H1 (cell line): ENCODE data around the gene C14orf93. TPM values are rescaled to one million over a fixed set of nuclear protein-coding genes. Genes with fewer than 3 reads are reported as not detected.

Experiments
- CTCF ChIA-PET: fragments of 300-600 bp; sonication (Branson Sonifier 250); formaldehyde crosslinking; loops from one replicate; lab custom pipeline; 2021; ENCODE audit not compliant: partially characterized antibody; lab: Charles Lee
- POLR2A ChIA-PET: fragments of 300-600 bp; sonication (Branson Sonifier 250); formaldehyde crosslinking; loops from one replicate; lab custom pipeline; 2021; ENCODE audit warnings: inconsistent platforms; ENCODE audit not compliant: partially characterized antibody; lab: Charles Lee
- DNase-seq, 2 experiments: peaks; one replicate each; pipeline versions ENCODE4 v3.0.0 to v3.0.0-alpha.2; 2010 to 2022; ENCODE audit warnings: low spot score in 2 of 2, low read depth in 1 of 2, mixed read lengths in 1 of 2
- FAIRE-seq: peaks from 2 replicates; lab custom pipeline; 2011; peaks lifted over from hg19 to GRCh38; lab: Jason Lieb, UNC
- H2AFZ ChIP-seq: 2 replicates; pipeline ENCODE4 v1.8.1; 2012; ENCODE audit warnings: low read length, inconsistent platforms
- H2AK5ac ChIP-seq: 2 replicates; pipeline ENCODE4 v1.6.1; 2013; ENCODE audit warnings: low read depth, low read length
- H2BK120ac ChIP-seq: replicated peaks from 2 replicates; pipeline ENCODE3; 2013; ENCODE audit warnings: low read depth, low read length, inconsistent platforms
- H2BK12ac ChIP-seq: 2 replicates; pipeline ENCODE4 v1.6.1; 2013; ENCODE audit warnings: low read depth, low read length
- H2BK15ac ChIP-seq: 2 replicates; pipeline ENCODE4 v1.6.1; 2013; ENCODE audit warnings: low read length
- H2BK20ac ChIP-seq: 2 replicates; pipeline ENCODE4 v1.6.1; 2013; ENCODE audit warnings: low read length
- H2BK5ac ChIP-seq: 2 replicates; pipeline ENCODE4 v1.6.1; 2013; ENCODE audit warnings: low read depth, low read length
- H3K14ac ChIP-seq: 2 replicates; pipeline ENCODE4 v1.6.1; 2013; ENCODE audit warnings: inconsistent platforms; ENCODE audit not compliant: insufficient read length
- H3K18ac ChIP-seq: 2 replicates; pipeline ENCODE4 v1.6.1; 2013; ENCODE audit warnings: low read length; ENCODE audit errors: extremely low read depth
- H3K23ac ChIP-seq: 2 replicates; pipeline ENCODE4 v1.6.1; 2013; ENCODE audit warnings: inconsistent platforms; ENCODE audit not compliant: insufficient read length
- H3K23me2 ChIP-seq: 2 replicates; pipeline ENCODE4 v1.6.1; 2013; ENCODE audit warnings: low read depth, low read length
- H3K27ac ChIP-seq: 2 replicates; pipeline ENCODE4 v1.6.1; 2011; ENCODE audit warnings: low read depth, low read length, inconsistent platforms
- H3K27me3 ChIP-seq, 4 experiments: replicated peaks in 1 of 4; 1 replicate in 1 of 4; 2 replicates in 3 of 4; pipeline versions ENCODE4 v1.6.1 to v1.8.1; 2011 to 2013; ENCODE audit warnings: low read length in 3 of 4, mild to moderate bottlenecking in 3 of 4, inconsistent platforms in 2 of 4, mixed read lengths in 2 of 4, moderate library complexity in 1 of 4; ENCODE audit not compliant: control insufficient read depth in 3 of 4, insufficient read depth in 3 of 4; ENCODE audit errors: extremely low read depth in 1 of 4
- H3K36me3 ChIP-seq, 4 experiments: 2 replicates each; pipeline versions ENCODE4 v1.6.1 to v1.8.1; 2011 to 2013; ENCODE audit warnings: mild to moderate bottlenecking in 4 of 4, low read length in 3 of 4, moderate library complexity in 2 of 4, control low read depth in 1 of 4, inconsistent platforms in 1 of 4; ENCODE audit not compliant: insufficient read depth in 4 of 4, control insufficient read depth in 2 of 4
- H3K4ac ChIP-seq: replicated peaks from 2 replicates; pipeline ENCODE3; 2013; ENCODE audit warnings: low read length, low read depth, mixed read lengths, inconsistent platforms; ENCODE audit not compliant: insufficient read length
- H3K4me1 ChIP-seq, 4 experiments: replicated peaks in 1 of 4; 1 replicate in 1 of 4; 2 replicates in 3 of 4; pipeline versions ENCODE4 v1.6.1 to v1.8.1; 2011 to 2013; ENCODE audit warnings: low read length in 3 of 4, inconsistent platforms in 2 of 4, mixed read lengths in 1 of 4; ENCODE audit not compliant: insufficient read depth in 4 of 4, control insufficient read depth in 3 of 4
- H3K4me2 ChIP-seq, 2 experiments: 2 replicates each; pipeline versions ENCODE4 v1.6.1 to v1.8.1; 2011 to 2013; ENCODE audit warnings: low read depth in 2 of 2, low read length in 2 of 2, control low read depth in 1 of 2, inconsistent platforms in 1 of 2, mild to moderate bottlenecking in 1 of 2; ENCODE audit not compliant: insufficient read depth in 1 of 2
- H3K4me3 ChIP-seq, 4 experiments: fragments of 200-600, 300-600 bp in 1 of 4; sonication (generic), shearing (Covaris generic), sonication (Bioruptor Twin) in 1 of 4; 2 replicates each; pipeline versions ENCODE4 v1.5.1 to v1.8.1; 2011 to 2016; ENCODE audit warnings: low read length in 4 of 4, low read depth in 3 of 4, control low read depth in 2 of 4, inconsistent platforms in 2 of 4, mild to moderate bottlenecking in 2 of 4, mixed read lengths in 1 of 4, moderate library complexity in 1 of 4; ENCODE audit not compliant: insufficient read depth in 2 of 4; ENCODE audit errors: extremely low read depth in 1 of 4
- H3K56ac ChIP-seq: replicated peaks from 2 replicates; pipeline ENCODE3; 2013; ENCODE audit warnings: low read depth, mild to moderate bottlenecking, mixed read lengths, low read length, inconsistent platforms; ENCODE audit not compliant: insufficient read length
- H3K79me1 ChIP-seq: 2 replicates; pipeline ENCODE4 v1.6.1; 2013; ENCODE audit warnings: low read depth, low read length, control low read depth
- H3K79me2 ChIP-seq, 2 experiments: 2 replicates each; pipeline versions ENCODE4 v1.6.1 to v1.8.1; 2012 to 2013; ENCODE audit warnings: low read length in 2 of 2, mild to moderate bottlenecking in 2 of 2, inconsistent platforms in 1 of 2; ENCODE audit not compliant: insufficient read depth in 2 of 2, control insufficient read depth in 1 of 2
- H3K9ac ChIP-seq, 4 experiments: replicated peaks in 1 of 4; 1 replicate in 1 of 4; 2 replicates in 3 of 4; pipeline versions ENCODE4 v1.6.1 to v1.8.1; 2011 to 2013; ENCODE audit warnings: low read depth in 3 of 4, low read length in 3 of 4, control low read depth in 2 of 4, mild to moderate bottlenecking in 2 of 4, moderate library complexity in 2 of 4, inconsistent platforms in 1 of 4; ENCODE audit errors: extremely low read depth in 1 of 4
- H3K9me3 ChIP-seq, 2 experiments: 2 replicates each; pipeline versions ENCODE4 v1.6.1 to v1.8.1; 2012 to 2013; ENCODE audit warnings: mild to moderate bottlenecking in 2 of 2, moderate library complexity in 2 of 2, control low read depth in 1 of 2, inconsistent platforms in 1 of 2, low read depth in 1 of 2, low read length in 1 of 2, mixed read lengths in 1 of 2; ENCODE audit not compliant: insufficient read depth in 2 of 2
- H4K20me1 ChIP-seq, 2 experiments: replicated peaks in 1 of 2; 2 replicates each; pipeline versions ENCODE3 to v1.8.1; 2011 to 2013; ENCODE audit warnings: inconsistent platforms in 2 of 2, low read length in 2 of 2, mild to moderate bottlenecking in 1 of 2; ENCODE audit not compliant: insufficient read depth in 2 of 2, control insufficient read depth in 1 of 2
- H4K5ac ChIP-seq: 2 replicates; pipeline ENCODE4 v1.6.1; 2013; ENCODE audit warnings: low read length, low read depth, mixed read lengths, inconsistent platforms; ENCODE audit not compliant: insufficient read length
- H4K8ac ChIP-seq: 2 replicates; pipeline ENCODE4 v1.8.0; 2013; ENCODE audit warnings: mild to moderate bottlenecking, moderate library complexity, low read length, inconsistent platforms; ENCODE audit not compliant: insufficient read depth; ENCODE audit errors: extremely low read depth
- H4K91ac ChIP-seq: replicated peaks from 2 replicates; pipeline ENCODE3; 2013; ENCODE audit warnings: low read length, mixed read lengths, inconsistent platforms; ENCODE audit not compliant: insufficient read length
- CHD2 ChIP-seq: IDR thresholded peaks from 2 replicates; pipeline ENCODE4 v1.6.1; 2012; ENCODE audit warnings: low read length, improper control_type of control experiment
- KDM1A ChIP-seq: fragments of 200-600, 300-600 bp; sonication (generic); IDR thresholded peaks from 2 replicates; pipeline ENCODE4 v1.7.1; 2016; ENCODE audit warnings: mild to moderate bottlenecking, low read length, borderline replicate concordance
- MAFK ChIP-seq: IDR thresholded peaks from 2 replicates; pipeline ENCODE4 v1.6.1; 2012; ENCODE audit warnings: low read depth, mild to moderate bottlenecking, improper control_type of control experiment, low read length
- RXRA ChIP-seq: IDR thresholded peaks from 2 replicates; pipeline ENCODE4 v1.6.1; 2011; ENCODE audit warnings: low read depth, mild to moderate bottlenecking, low read length, moderate library complexity; ENCODE audit not compliant: insufficient read depth
- TEAD4 ChIP-seq: IDR thresholded peaks from 2 replicates; pipeline ENCODE4 v1.6.1; 2012; ENCODE audit warnings: low read depth, low read length, inconsistent platforms, mixed read lengths
- ZNF274 ChIP-seq: IDR thresholded peaks from 2 replicates; pipeline ENCODE4 v1.7.0; 2012; ENCODE audit warnings: low read length, borderline replicate concordance; ENCODE audit errors: extremely low read depth
- WGBS, 2 experiments: shearing (Covaris generic) in 1 of 2; methylation state at CpG; one replicate each; pipeline versions ENCODE4 v1.1.6 to v1.1.7; 2013 to 2015; ENCODE audit warnings: low lambda C conversion rate in 2 of 2, mixed read lengths in 2 of 2, inconsistent platforms in 1 of 2, low coverage in 1 of 2, missing lambda C conversion rate in 1 of 2; ENCODE audit not compliant: insufficient replicate concordance in 2 of 2, insufficient coverage in 1 of 2, insufficient read length in 1 of 2; ENCODE audit errors: extremely low coverage in 1 of 2, missing lambda C conversion rate in 1 of 2; 5-methylcytosine and 5-hydroxymethylcytosine counted together
- polyA plus RNA-seq, 7 experiments: library from polyadenylated mRNA; depleted of rRNA in 3 of 7; stranded (reverse) in 5 of 7; unstranded in 2 of 7; fragments of >200 nt in 5 of 7; fragments of 200-250 nt in 2 of 7; gene quantifications; 1 replicate in 5 of 7; 2 replicates in 1 of 7; 4 replicates in 1 of 7; pipeline versions ENCODE4 v1.2.1 to v1.2.3, GENCODE V29; 2011 to 2013; ENCODE audit warnings: missing spikeins in 2 of 7, mixed read lengths in 2 of 7
- total RNA-seq: library from RNA; stranded (reverse); fragmentation: NEBNext Ultra II Directional; extraction: Animal tissue kit (Norgen Biotek cat#: 25700); gene quantifications from 2 replicates; pipeline ENCODE4 v1.2.1, GENCODE V29; 2021
- TF ChIP-seq, protein P1 (sequence below), 3 experiments: IDR thresholded peaks; 1 replicate in 2 of 3; 2 replicates in 1 of 3; pipeline versions ENCODE4 v1.5.1 to v1.6.1; 2011; ENCODE audit warnings: low read length in 3 of 3, mild to moderate bottlenecking in 3 of 3, inconsistent platforms in 2 of 3, low read depth in 1 of 3, moderate library complexity in 1 of 3; ENCODE audit not compliant: insufficient read depth in 1 of 3; ENCODE audit errors: control extremely low read depth in 1 of 3

The C14orf93 gene
- total and polyA plus RNA-seq, 2 of the 8 experiments (the other 6 are each of a cell fraction or from before 2014, with no cell fraction given), result 7.8 to 8.2 TPM

DNA sequence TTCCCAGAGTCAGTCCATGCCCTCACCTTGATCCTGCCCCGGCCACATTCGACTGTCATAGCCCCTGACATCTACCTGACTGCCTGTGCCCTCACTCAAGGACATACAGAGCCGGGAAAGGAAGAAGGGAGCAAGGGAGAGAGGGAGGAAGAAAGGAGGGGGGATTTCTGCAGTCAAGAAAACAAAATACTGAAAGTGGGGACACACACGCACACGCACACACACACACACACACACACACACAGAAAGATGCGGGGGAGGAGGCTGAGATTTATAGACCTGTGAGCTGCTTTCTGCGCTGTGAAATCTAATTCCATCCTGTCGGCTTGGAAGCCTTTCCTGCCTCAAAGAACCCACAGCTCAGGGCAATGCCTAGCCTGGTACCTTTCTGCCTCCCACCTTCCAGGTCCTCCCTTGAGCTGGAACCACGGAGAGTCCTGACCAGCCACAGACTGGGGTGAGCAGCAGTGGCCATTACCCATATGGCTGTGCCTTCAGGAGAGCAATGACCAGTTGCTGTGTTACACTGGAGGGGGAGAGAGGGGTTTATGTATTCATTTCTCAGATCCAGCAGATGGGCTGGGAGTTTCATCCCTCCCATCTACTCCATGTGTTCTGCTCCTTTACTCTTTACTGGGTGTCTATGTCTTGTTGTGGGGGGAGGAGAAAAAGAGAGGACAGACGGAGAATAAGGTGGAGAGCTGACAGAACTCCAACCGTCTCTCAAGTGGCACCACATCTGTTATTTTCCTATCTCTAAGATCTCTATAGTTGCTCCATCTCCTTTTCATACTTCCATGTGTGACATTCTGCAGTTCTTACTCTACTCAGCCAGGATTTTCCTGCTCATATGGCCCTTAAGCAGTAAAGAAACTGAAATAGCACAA is 12.9 kb downstream of the C14orf93 start:
- no peaks in the 10 kb centered on the region; the same call in 1 of the 2 replicates for H3K23me2 ChIP-seq
- H4K8ac ChIP-seq, result no peak overlapping the region
- H4K91ac ChIP-seq, result no peak overlapping the region
- H4K5ac ChIP-seq, result no peak overlapping the region
- H3K36me3 ChIP-seq, result no peaks in the 10 kb centered on the region
- no peak overlapping the region for H2BK20ac ChIP-seq
- FAIRE-seq, result no peak
- CTCF ChIA-PET, result interaction anchor here (0.6 to 23.0 kb wide), 16 partner anchors 11 to 122 kb away, joined by 3 to 785 read pairs (median 9); partner anchors contain the start of genes AJUBA, CDH24, CEBPE and HAUS4
- H2AFZ ChIP-seq, result no peak overlapping the region
- no peak overlapping the region for H3K9ac ChIP-seq
- TF ChIP-seq KDM1A (no peak), RXRA (no peak), ZNF274 (no peak), CHD2 (no peak), TEAD4 (no peak), MAFK (no peak)
- TF ChIP-seq, protein P1, sequence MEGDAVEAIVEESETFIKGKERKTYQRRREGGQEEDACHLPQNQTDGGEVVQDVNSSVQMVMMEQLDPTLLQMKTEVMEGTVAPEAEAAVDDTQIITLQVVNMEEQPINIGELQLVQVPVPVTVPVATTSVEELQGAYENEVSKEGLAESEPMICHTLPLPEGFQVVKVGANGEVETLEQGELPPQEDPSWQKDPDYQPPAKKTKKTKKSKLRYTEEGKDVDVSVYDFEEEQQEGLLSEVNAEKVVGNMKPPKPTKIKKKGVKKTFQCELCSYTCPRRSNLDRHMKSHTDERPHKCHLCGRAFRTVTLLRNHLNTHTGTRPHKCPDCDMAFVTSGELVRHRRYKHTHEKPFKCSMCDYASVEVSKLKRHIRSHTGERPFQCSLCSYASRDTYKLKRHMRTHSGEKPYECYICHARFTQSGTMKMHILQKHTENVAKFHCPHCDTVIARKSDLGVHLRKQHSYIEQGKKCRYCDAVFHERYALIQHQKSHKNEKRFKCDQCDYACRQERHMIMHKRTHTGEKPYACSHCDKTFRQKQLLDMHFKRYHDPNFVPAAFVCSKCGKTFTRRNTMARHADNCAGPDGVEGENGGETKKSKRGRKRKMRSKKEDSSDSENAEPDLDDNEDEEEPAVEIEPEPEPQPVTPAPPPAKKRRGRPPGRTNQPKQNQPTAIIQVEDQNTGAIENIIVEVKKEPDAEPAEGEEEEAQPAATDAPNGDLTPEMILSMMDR (IDR thresholded peaks at IDR 0.05; ENCODE audit: control extremely low read depth in 1 of 3, insufficient read depth in 1 of 3, low read depth in 1 of 3, low read length in 3 of 3), result no peak
- POLR2A ChIA-PET, result interaction anchor here (1.0 to 12.2 kb wide), 6 partner anchors 11 to 63 kb away, joined by 3 to 133 read pairs (median 22); partner anchors contain the start of genes AJUBA, CDH24 and PSMB5
- H3K18ac ChIP-seq, result no peak overlapping the region
- H3K4me2 ChIP-seq, result no peak overlapping the region
- H2BK15ac ChIP-seq, result no peak overlapping the region
- no peak overlapping the region for H2BK120ac ChIP-seq
- no peak overlapping the region for H3K14ac ChIP-seq
- peaks cover 0 to 5% (median 2%) of the 10 kb centered on the region in 4 experiments; a peak in 2 of 7 replicates for H3K4me1 ChIP-seq
- H3K4ac ChIP-seq, result no peak overlapping the region
- H2BK5ac ChIP-seq, result no peak overlapping the region
- no peaks in the 10 kb centered on the region for H4K20me1 ChIP-seq
- no peaks in the 10 kb centered on the region; the same call in 1 of the 2 replicates for H3K79me1 ChIP-seq
- WGBS, 2 experiments, result 76% methylated on average over 11 of the region's 11 CpGs; no CpG with 5 or more reads in 1 of the 2 experiments
- H2AK5ac ChIP-seq, result no peak overlapping the region
- H3K23ac ChIP-seq, result no peak overlapping the region
- no peak overlapping the region for H2BK12ac ChIP-seq
- no peaks in the 10 kb centered on the region for H3K27me3 ChIP-seq
- H3K27ac ChIP-seq, result no peak overlapping the region
- no peaks in the 10 kb centered on the region for H3K79me2 ChIP-seq
- no peak overlapping the region for H3K4me3 ChIP-seq
- no peaks in the 10 kb centered on the region for H3K9me3 ChIP-seq
- no peak overlapping the region for H3K56ac ChIP-seq
- no peak for DNase-seq
